HEK293 (cell line): Measurements from ENCODE around the gene CCNY.

Experiments
- CTCF ChIA-PET: fragments of 350-600 bp; formaldehyde crosslinking; extraction: SDS; loops from one replicate; lab custom pipeline; 2021; ENCODE audit warnings: antibody characterized with exemption; lab: Yijun Ruan, JAX
- POLR2A ChIA-PET: fragments of 300-600 bp; formaldehyde crosslinking; extraction: SDS; loops from one replicate; lab custom pipeline; 2020; ENCODE audit warnings: antibody characterized with exemption, inconsistent platforms; lab: Yijun Ruan, JAX
- H3K27ac ChIP-seq: fragments of 200-500 bp; sonication (Bioruptor generic); 2 replicates; pipeline ENCODE4 v1.5.1; 2014; ENCODE audit warnings: low read depth, low read length, control low read depth, inconsistent platforms; ENCODE audit errors: extremely low read depth
- H3K36me3 ChIP-seq, 2 experiments: fragments of 200-500 bp in 1 of 2; sonication (Bioruptor generic) in 1 of 2; 1 replicate in 1 of 2; 2 replicates in 1 of 2; pipeline ENCODE4 v1.5.1; 2014 to 2017; ENCODE audit warnings: inconsistent platforms in 2 of 2, low read length in 2 of 2; ENCODE audit not compliant: control insufficient read depth in 2 of 2, insufficient read depth in 1 of 2
- H3K4me1 ChIP-seq: fragments of 200-500 bp; sonication (Bioruptor generic); 2 replicates; pipeline ENCODE4 v1.5.1; 2014; ENCODE audit warnings: mild to moderate bottlenecking, low read length, inconsistent platforms; ENCODE audit not compliant: control insufficient read depth, insufficient read depth
- H3K4me3 ChIP-seq: 2 replicates; pipeline ENCODE4 v1.5.1; 2011; ENCODE audit warnings: low read depth, mild to moderate bottlenecking, control low read depth, low read length, moderate library complexity
- H3K9me3 ChIP-seq: fragments of 200-500 bp; sonication (Bioruptor generic); 2 replicates; pipeline ENCODE4 v1.5.1; 2014; ENCODE audit warnings: low read depth, low read length, inconsistent platforms; ENCODE audit not compliant: control insufficient read depth, insufficient read depth
- IKZF3 ChIP-seq: fragments of 450-650 bp; IDR thresholded peaks from 2 replicates; pipeline ENCODE4 v1.5.0; 2018; ENCODE audit warnings: missing biosample characterization, mild to moderate bottlenecking, missing genetic modification characterization, moderate library complexity
- KLF10 ChIP-seq: fragments of 450-650 bp; IDR thresholded peaks from 2 replicates; pipeline ENCODE4 v1.5.1; 2018; ENCODE audit warnings: missing biosample characterization, mild to moderate bottlenecking, missing genetic modification characterization
- KLF7 ChIP-seq: fragments of 450-650 bp; formaldehyde crosslinking; IDR thresholded peaks from 2 replicates; pipeline ENCODE4 v1.5.1; 2016; ENCODE audit warnings: missing biosample characterization, missing genetic modification characterization, borderline replicate concordance
- OVOL3 ChIP-seq: fragments of 450-650 bp; formaldehyde crosslinking; IDR thresholded peaks from 2 replicates; pipeline ENCODE4 v1.5.1; 2016; ENCODE audit warnings: missing biosample characterization, missing genetic modification characterization
- RBAK ChIP-seq: fragments of 450-650 bp; formaldehyde crosslinking; IDR thresholded peaks from 2 replicates; pipeline ENCODE4 v1.5.1; 2016; ENCODE audit warnings: missing biosample characterization, missing genetic modification characterization
- SETDB1 ChIP-seq: IDR thresholded peaks from one replicate; pipeline ENCODE4 v1.6.1; 2017; ENCODE audit warnings: mild to moderate bottlenecking, low read length, moderate library complexity, mixed read lengths; ENCODE audit not compliant: insufficient read length
- ZBTB20 ChIP-seq: fragments of 450-650 bp; formaldehyde crosslinking; IDR thresholded peaks from 2 replicates; pipeline ENCODE4 v1.5.1; 2016; ENCODE audit warnings: missing biosample characterization, missing genetic modification characterization
- ZEB2 ChIP-seq: fragments of 450-650 bp; formaldehyde crosslinking; IDR thresholded peaks from 2 replicates; pipeline ENCODE4 v1.5.1; 2016; ENCODE audit warnings: missing biosample characterization, missing genetic modification characterization
- ZNF501 ChIP-seq: fragments of 450-650 bp; formaldehyde crosslinking; IDR thresholded peaks from 2 replicates; pipeline ENCODE4 v1.5.1; 2016; ENCODE audit warnings: missing biosample characterization, missing genetic modification characterization
- ZNF510 ChIP-seq: fragments of 450-650 bp; formaldehyde crosslinking; IDR thresholded peaks from 2 replicates; pipeline ENCODE4 v1.5.1; 2018; ENCODE audit warnings: mild to moderate bottlenecking, missing genetic modification characterization, missing biosample characterization; ENCODE audit not compliant: insufficient replicate concordance
- ZNF626 ChIP-seq: fragments of 450-650 bp; sonication (Bioruptor Pico); formaldehyde crosslinking; IDR thresholded peaks from 2 replicates; pipeline ENCODE4 v1.5.1; 2018; ENCODE audit warnings: missing biosample characterization, missing genetic modification characterization, inconsistent platforms
- ZNF629 ChIP-seq: fragments of 450-650 bp; formaldehyde crosslinking; IDR thresholded peaks from 2 replicates; pipeline ENCODE4 v1.5.1; 2017; ENCODE audit warnings: missing biosample characterization, missing genetic modification characterization
- ZNF701 ChIP-seq: fragments of 450-650 bp; formaldehyde crosslinking; IDR thresholded peaks from 2 replicates; pipeline ENCODE4 v1.5.1; 2016; ENCODE audit warnings: missing biosample characterization, missing genetic modification characterization
- ZNF707 ChIP-seq: fragments of 450-650 bp; formaldehyde crosslinking; IDR thresholded peaks from 2 replicates; pipeline ENCODE4 v1.5.1; 2016; ENCODE audit warnings: missing biosample characterization, missing genetic modification characterization
- ZSCAN16 ChIP-seq: fragments of 450-650 bp; formaldehyde crosslinking; IDR thresholded peaks from 2 replicates; pipeline ENCODE4 v1.5.1; 2016; ENCODE audit warnings: missing biosample characterization, missing genetic modification characterization
- TF ChIP-seq, protein P1 (sequence below): fragments of 450-650 bp; formaldehyde crosslinking; IDR thresholded peaks from 2 replicates; pipeline ENCODE4 v1.5.1; 2016; ENCODE audit warnings: missing biosample characterization, missing genetic modification characterization
- TF ChIP-seq, protein P2 (sequence below): fragments of 450-650 bp; formaldehyde crosslinking; IDR thresholded peaks from 2 replicates; pipeline ENCODE4 v1.5.1; 2016; ENCODE audit warnings: missing biosample characterization, missing genetic modification characterization, borderline replicate concordance

Gene CCNY

GRCh38 chr10:35579726-35580422 is 243.6 kb downstream of the CCNY start:
- Histone ChIP-seq H3K4me3 (no peak overlapping the region), H3K9me3 (no peaks in the 10 kb centered on the region), H3K36me3 (no peaks in the 10 kb centered on the region), H3K27ac (no peak overlapping the region), H3K4me1 (no peaks in the 10 kb centered on the region)
- CTCF ChIA-PET: interaction anchor here (0.6 to 2.5 kb wide), 3 partner anchors 14 to 1193 kb away, joined by 3 to 10 read pairs (median 3); no protein-coding TSS in a partner anchor
- TF ChIP-seq OVOL3 (tag by site-specific recombination) (no peak), ZEB2 (tag by site-specific recombination) (no peak), ZBTB20 (no peak)
- POLR2A ChIA-PET: no interaction called here

DNA sequence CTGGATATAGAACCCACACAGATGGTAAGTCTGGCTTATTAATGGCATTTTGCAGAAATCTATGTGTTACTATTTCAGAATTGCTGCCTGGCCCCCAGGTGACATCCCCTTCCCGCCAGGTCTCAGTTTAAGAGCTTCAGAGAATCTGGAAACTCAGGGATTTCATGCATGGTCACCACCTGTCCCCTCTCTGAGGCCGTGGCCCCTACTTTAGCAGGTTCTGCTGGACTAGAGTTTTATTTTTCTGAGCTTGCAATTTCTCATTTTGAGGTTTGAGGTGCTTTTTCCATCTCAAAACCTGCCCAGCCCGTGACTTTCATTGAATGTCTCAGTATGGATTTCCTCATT is 244.1 kb downstream of the CCNY start:
- H3K4me3 ChIP-seq: no peak overlapping the region
- ChIA-PET CTCF (interaction anchor here (0.6 to 2.5 kb wide), 3 partner anchors 17 to 1192 kb away, joined by 3 to 10 read pairs (median 10); no protein-coding TSS in a partner anchor), POLR2A (no interaction called here)
- H3K4me1 ChIP-seq: no peaks in the 10 kb centered on the region
- no peak for TF ChIP-seq SETDB1
- no peak for TF ChIP-seq IKZF3 (tag by site-specific recombination)
- TF ChIP-seq ZNF701 (tag by site-specific recombination): no peak
- TF ChIP-seq KLF7 (tag by site-specific recombination): no peak
- no peak for TF ChIP-seq ZNF510 (tag by site-specific recombination)
- TF ChIP-seq ZSCAN16 (tag by site-specific recombination): no peak
- TF ChIP-seq ZNF707 (tag by site-specific recombination): no peak
- TF ChIP-seq ZNF626 (tag by site-specific recombination): no peak
- TF ChIP-seq, protein P1, sequence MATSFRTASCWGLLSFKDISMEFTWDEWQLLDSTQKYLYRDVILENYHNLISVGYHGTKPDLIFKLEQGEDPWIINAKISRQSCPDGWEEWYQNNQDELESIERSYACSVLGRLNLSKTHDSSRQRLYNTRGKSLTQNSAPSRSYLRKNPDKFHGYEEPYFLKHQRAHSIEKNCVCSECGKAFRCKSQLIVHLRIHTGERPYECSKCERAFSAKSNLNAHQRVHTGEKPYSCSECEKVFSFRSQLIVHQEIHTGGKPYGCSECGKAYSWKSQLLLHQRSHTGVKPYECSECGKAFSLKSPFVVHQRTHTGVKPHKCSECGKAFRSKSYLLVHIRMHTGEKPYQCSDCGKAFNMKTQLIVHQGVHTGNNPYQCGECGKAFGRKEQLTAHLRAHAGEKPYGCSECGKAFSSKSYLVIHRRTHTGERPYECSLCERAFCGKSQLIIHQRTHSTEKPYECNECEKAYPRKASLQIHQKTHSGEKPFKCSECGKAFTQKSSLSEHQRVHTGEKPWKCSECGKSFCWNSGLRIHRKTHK (tag by site-specific recombination): no peak
- no peak for TF ChIP-seq RBAK (tag by site-specific recombination)
- TF ChIP-seq ZNF501 (tag by site-specific recombination): no peak
- no peak for TF ChIP-seq KLF10 (tag by site-specific recombination)
- TF ChIP-seq, protein P2, sequence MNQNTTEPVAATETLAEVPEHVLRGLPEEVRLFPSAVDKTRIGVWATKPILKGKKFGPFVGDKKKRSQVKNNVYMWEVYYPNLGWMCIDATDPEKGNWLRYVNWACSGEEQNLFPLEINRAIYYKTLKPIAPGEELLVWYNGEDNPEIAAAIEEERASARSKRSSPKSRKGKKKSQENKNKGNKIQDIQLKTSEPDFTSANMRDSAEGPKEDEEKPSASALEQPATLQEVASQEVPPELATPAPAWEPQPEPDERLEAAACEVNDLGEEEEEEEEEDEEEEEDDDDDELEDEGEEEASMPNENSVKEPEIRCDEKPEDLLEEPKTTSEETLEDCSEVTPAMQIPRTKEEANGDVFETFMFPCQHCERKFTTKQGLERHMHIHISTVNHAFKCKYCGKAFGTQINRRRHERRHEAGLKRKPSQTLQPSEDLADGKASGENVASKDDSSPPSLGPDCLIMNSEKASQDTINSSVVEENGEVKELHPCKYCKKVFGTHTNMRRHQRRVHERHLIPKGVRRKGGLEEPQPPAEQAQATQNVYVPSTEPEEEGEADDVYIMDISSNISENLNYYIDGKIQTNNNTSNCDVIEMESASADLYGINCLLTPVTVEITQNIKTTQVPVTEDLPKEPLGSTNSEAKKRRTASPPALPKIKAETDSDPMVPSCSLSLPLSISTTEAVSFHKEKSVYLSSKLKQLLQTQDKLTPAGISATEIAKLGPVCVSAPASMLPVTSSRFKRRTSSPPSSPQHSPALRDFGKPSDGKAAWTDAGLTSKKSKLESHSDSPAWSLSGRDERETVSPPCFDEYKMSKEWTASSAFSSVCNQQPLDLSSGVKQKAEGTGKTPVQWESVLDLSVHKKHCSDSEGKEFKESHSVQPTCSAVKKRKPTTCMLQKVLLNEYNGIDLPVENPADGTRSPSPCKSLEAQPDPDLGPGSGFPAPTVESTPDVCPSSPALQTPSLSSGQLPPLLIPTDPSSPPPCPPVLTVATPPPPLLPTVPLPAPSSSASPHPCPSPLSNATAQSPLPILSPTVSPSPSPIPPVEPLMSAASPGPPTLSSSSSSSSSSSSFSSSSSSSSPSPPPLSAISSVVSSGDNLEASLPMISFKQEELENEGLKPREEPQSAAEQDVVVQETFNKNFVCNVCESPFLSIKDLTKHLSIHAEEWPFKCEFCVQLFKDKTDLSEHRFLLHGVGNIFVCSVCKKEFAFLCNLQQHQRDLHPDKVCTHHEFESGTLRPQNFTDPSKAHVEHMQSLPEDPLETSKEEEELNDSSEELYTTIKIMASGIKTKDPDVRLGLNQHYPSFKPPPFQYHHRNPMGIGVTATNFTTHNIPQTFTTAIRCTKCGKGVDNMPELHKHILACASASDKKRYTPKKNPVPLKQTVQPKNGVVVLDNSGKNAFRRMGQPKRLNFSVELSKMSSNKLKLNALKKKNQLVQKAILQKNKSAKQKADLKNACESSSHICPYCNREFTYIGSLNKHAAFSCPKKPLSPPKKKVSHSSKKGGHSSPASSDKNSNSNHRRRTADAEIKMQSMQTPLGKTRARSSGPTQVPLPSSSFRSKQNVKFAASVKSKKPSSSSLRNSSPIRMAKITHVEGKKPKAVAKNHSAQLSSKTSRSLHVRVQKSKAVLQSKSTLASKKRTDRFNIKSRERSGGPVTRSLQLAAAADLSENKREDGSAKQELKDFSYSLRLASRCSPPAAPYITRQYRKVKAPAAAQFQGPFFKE (tag by site-specific recombination): no peak
- no peak for TF ChIP-seq ZNF629 (tag by site-specific recombination)
- no peak overlapping the region for H3K27ac ChIP-seq
- H3K9me3 ChIP-seq: no peaks in the 10 kb centered on the region
- H3K36me3 ChIP-seq: no peaks in the 10 kb centered on the region
